GM12891 (cell line): ENCODE data around the gene MPC1.
A peak's percentile ranks its signal among the peaks of the same experiment; 100 is the strongest.

Experiments
- DNase-seq: peaks from one replicate; pipeline ENCODE4 v3.0.0; 2011; ENCODE audit warnings: low spot score; ENCODE audit not compliant: insufficient read length
- FAIRE-seq: peaks from 2 replicates; lab custom pipeline; 2011; peaks lifted over from hg19 to GRCh38; lab: Jason Lieb, UNC
- PAX5 ChIP-seq: IDR thresholded peaks from 2 replicates; pipeline ENCODE4 v1.6.1; 2011; ENCODE audit warnings: low read length, moderate library complexity, mild to moderate bottlenecking; ENCODE audit not compliant: insufficient read depth, severe bottlenecking
- POLR2A ChIP-seq: IDR thresholded peaks from 2 replicates; pipeline ENCODE4 v1.6.1; 2011; ENCODE audit warnings: low read depth, low read length, control low read depth
- POLR2AphosphoS5 ChIP-seq: IDR thresholded peaks from 2 replicates; pipeline ENCODE4 v1.6.1; 2011; ENCODE audit warnings: low read depth, low read length, control low read depth
- POU2F2 ChIP-seq: IDR thresholded peaks from 2 replicates; pipeline ENCODE4 v1.6.1; 2011; ENCODE audit warnings: low read depth, mild to moderate bottlenecking, control low read depth, low read length, moderate library complexity
- SPI1 ChIP-seq: IDR thresholded peaks from 2 replicates; pipeline ENCODE4 v1.6.1; 2011; ENCODE audit warnings: low read depth, low read length, control low read depth
- TAF1 ChIP-seq: IDR thresholded peaks from 2 replicates; pipeline ENCODE4 v1.6.1; 2011; ENCODE audit warnings: low read depth, low read length, control low read depth

The MPC1 gene

GRCh38 chr6:166406197-166406596 lies 23.5 kb upstream of the MPC1 start:
- DNase-seq, result no peak
- TF ChIP-seq SPI1, result no peak
- no peak for TF ChIP-seq PAX5
- no peak for TF ChIP-seq TAF1
- TF ChIP-seq POLR2A, result no peak
- TF ChIP-seq POU2F2, result no peak
- no peak for TF ChIP-seq POLR2AphosphoS5
- FAIRE-seq, result no peak

- TF ChIP-seq POU2F2 (no peak), POLR2A (no peak), PAX5 (no peak), TAF1 (no peak), POLR2AphosphoS5 (no peak), SPI1 (no peak)
- FAIRE-seq (no peak), DNase-seq (no peak)
Observed at GRCh38 chr6:166405386-166405785, 22.6 kb upstream of the MPC1 start.

- DNase-seq, result no peak
- FAIRE-seq, result peak; percentile 13
- TF ChIP-seq POU2F2, result no peak
- TF ChIP-seq POLR2AphosphoS5, result no peak
- no peak for TF ChIP-seq PAX5
- no peak for TF ChIP-seq TAF1
- TF ChIP-seq SPI1, result no peak
- TF ChIP-seq POLR2A, result no peak
Observed at GRCh38 chr6:166402582-166403277, 20.0 kb upstream of the MPC1 start.

GRCh38 chr6:166400649-166401250 lies 18.0 kb upstream of the MPC1 start:
- FAIRE-seq, result peak; percentile 95
- peak; percentile 72 for DNase-seq

GRCh38 chr6:166400181-166400580 lies 17.4 kb upstream of the MPC1 start:
- FAIRE-seq, result no peak
- TF ChIP-seq SPI1 (no peak), TAF1 (no peak), POU2F2 (no peak), PAX5 (no peak), POLR2A (no peak), POLR2AphosphoS5 (no peak)
- no peak for DNase-seq

- FAIRE-seq, result no peak
- no peak for TF ChIP-seq PAX5
- no peak for TF ChIP-seq POLR2A
- TF ChIP-seq POU2F2, result no peak
- TF ChIP-seq TAF1, result no peak
- no peak for DNase-seq
Observed at GRCh38 chr6:166398348-166398747, 15.6 kb upstream of the MPC1 start.

GRCh38 chr6:166397849-166398248 lies 15.1 kb upstream of the MPC1 start:
- TF ChIP-seq POLR2A, result no peak
- no peak for TF ChIP-seq POLR2AphosphoS5
- no peak for TF ChIP-seq POU2F2
- no peak for TF ChIP-seq TAF1
- no peak for TF ChIP-seq PAX5
- no peak for TF ChIP-seq SPI1
- FAIRE-seq (no peak), DNase-seq (no peak)

GRCh38 chr6:166395778-166396177 lies 13.0 kb upstream of the MPC1 start:
- DNase-seq (no peak), FAIRE-seq (no peak)
- TF ChIP-seq POLR2AphosphoS5 (no peak), PAX5 (no peak), POLR2A (no peak), TAF1 (no peak), POU2F2 (no peak), SPI1 (no peak)

GRCh38 chr6:166395351-166395750 lies 12.6 kb upstream of the MPC1 start:
- DNase-seq (no peak), FAIRE-seq (no peak)
- TF ChIP-seq POLR2AphosphoS5 (no peak), PAX5 (no peak), POLR2A (no peak), SPI1 (no peak), POU2F2 (no peak), TAF1 (no peak)

- FAIRE-seq, result no peak
- DNase-seq, result no peak
- TF ChIP-seq POLR2AphosphoS5 (no peak), SPI1 (no peak), TAF1 (no peak), POLR2A (no peak), PAX5 (no peak), POU2F2 (no peak)
Observed at GRCh38 chr6:166394036-166394892, 11.5 kb upstream of the MPC1 start.
